WTC11 (cell line): ENCODE measurements around the gene PLCB3. TPM values are rescaled to one million over a fixed set of nuclear protein-coding genes. Genes with fewer than 3 reads are reported as not detected.
"Not testable (repeated sequence)": the region's sequence is repeated elsewhere in the genome, so short reads cannot be mapped to it uniquely, and the experiment has no call there.

ENCODE experiments used
- ATAC-seq: fragments of 200-7000 bp; cut with Tn5 transposase; 2 replicates; pipeline ENCODE4 v1.10.0; 2021; ENCODE audit warnings: mild to moderate bottlenecking, moderate library complexity
- CTCF ChIA-PET: fragments of 300-600 bp; sonication (Branson Sonifier 250); formaldehyde crosslinking; loops from one replicate; lab custom pipeline; 2021; ENCODE audit warnings: antibody characterized with exemption; lab: Charles Lee
- POLR2A ChIA-PET: fragments of 350-600 bp; sonication (Branson Sonifier 250); formaldehyde crosslinking; loops from one replicate; lab custom pipeline; 2021; ENCODE audit warnings: antibody characterized with exemption; lab: Charles Lee
- DNase-seq: peaks from one replicate; pipeline ENCODE4 v3.0.0; 2021; ENCODE audit warnings: low spot score
- H3K27ac Mint-ChIP-seq: 2 replicates; pipeline ENCODE4 v1.8.0; 2021; ENCODE audit warnings: mixed read lengths
- H3K27me3 Mint-ChIP-seq: 2 replicates; pipeline ENCODE4 v1.8.0; 2021; ENCODE audit warnings: low read depth, mild to moderate bottlenecking, moderate library complexity, mixed read lengths
- H3K36me3 Mint-ChIP-seq: 2 replicates; pipeline ENCODE4 v1.8.0; 2021; ENCODE audit warnings: mixed read lengths
- H3K4me1 Mint-ChIP-seq: 2 replicates; pipeline ENCODE4 v1.8.0; 2022; ENCODE audit warnings: mixed read lengths
- H3K4me3 Mint-ChIP-seq: 2 replicates; pipeline ENCODE4 v1.8.0; 2021; ENCODE audit warnings: mild to moderate bottlenecking, moderate library complexity, mixed read lengths
- H3K9me3 Mint-ChIP-seq: 2 replicates; pipeline ENCODE4 v1.8.0; 2021; ENCODE audit warnings: mixed read lengths
- ATF1 ChIP-seq: sonication (generic); formaldehyde crosslinking; IDR thresholded peaks from 2 replicates; pipeline ENCODE4 v1.8.1; 2023; ENCODE audit warnings: mild to moderate bottlenecking, moderate library complexity, missing genetic modification reagents
- FOXP1 ChIP-seq: sonication (generic); formaldehyde crosslinking; IDR thresholded peaks from 2 replicates; pipeline ENCODE4 v1.8.0; 2022; ENCODE audit warnings: missing genetic modification reagents, mild to moderate bottlenecking, moderate library complexity, borderline replicate concordance
- GRHL2 ChIP-seq: fragments of 250-450 bp; sonication (Bioruptor Pico); IDR thresholded peaks from 2 replicates; pipeline ENCODE4 v1.8.0; 2022; ENCODE audit warnings: mild to moderate bottlenecking, moderate library complexity; ENCODE audit not compliant: insufficient replicate concordance, severe bottlenecking
- IRF2 ChIP-seq: sonication (generic); formaldehyde crosslinking; IDR thresholded peaks from 2 replicates; pipeline ENCODE4 v1.8.0; 2022; ENCODE audit warnings: low read depth, missing genetic modification reagents, borderline replicate concordance
- JAZF1 ChIP-seq: fragments of 250-450 bp; sonication (Bioruptor Pico); IDR thresholded peaks from 2 replicates; pipeline ENCODE4 v1.9.0; 2021; ENCODE audit warnings: moderate library complexity, mild to moderate bottlenecking, inconsistent platforms
- NFYB ChIP-seq: sonication (generic); formaldehyde crosslinking; conservative IDR thresholded peaks from 2 replicates; pipeline ENCODE4 v1.8.0; 2022; ENCODE audit warnings: low read depth, missing genetic modification reagents
- NR1H2 ChIP-seq: sonication (generic); formaldehyde crosslinking; IDR thresholded peaks from 2 replicates; pipeline ENCODE4 v1.9.0; 2021; ENCODE audit warnings: mild to moderate bottlenecking, moderate library complexity, missing genetic modification reagents
- NR3C1 ChIP-seq: sonication (generic); formaldehyde crosslinking; conservative IDR thresholded peaks from 2 replicates; pipeline ENCODE4 v1.8.1; 2023; ENCODE audit warnings: low read depth, mild to moderate bottlenecking, missing genetic modification reagents
- PRRX2 ChIP-seq: fragments of 250-450 bp; sonication (Bioruptor Pico); IDR thresholded peaks from 2 replicates; pipeline ENCODE4 v1.8.0; 2021; ENCODE audit warnings: mild to moderate bottlenecking
- SMAD3 ChIP-seq: sonication (generic); formaldehyde crosslinking; IDR thresholded peaks from 2 replicates; pipeline ENCODE4 v1.8.0; 2022; ENCODE audit warnings: missing genetic modification reagents, mild to moderate bottlenecking, borderline replicate concordance
- SOX15 ChIP-seq: fragments of 250-450 bp; sonication (Bioruptor Pico); IDR thresholded peaks from 2 replicates; pipeline ENCODE4 v1.9.0; 2021; ENCODE audit warnings: mild to moderate bottlenecking
- ZNF138 ChIP-seq: sonication (generic); formaldehyde crosslinking; conservative IDR thresholded peaks from 2 replicates; pipeline ENCODE4 v1.8.1; 2022; ENCODE audit warnings: mild to moderate bottlenecking, moderate library complexity, missing genetic modification reagents
- ZNF232 ChIP-seq: sonication (generic); formaldehyde crosslinking; IDR thresholded peaks from 2 replicates; pipeline ENCODE4 v1.8.0; 2022; ENCODE audit warnings: mild to moderate bottlenecking, missing genetic modification reagents
- ZNF416 ChIP-seq: fragments of 250-450 bp; sonication (Bioruptor Pico); IDR thresholded peaks from 2 replicates; pipeline ENCODE4 v1.9.0; 2021; ENCODE audit warnings: mild to moderate bottlenecking, inconsistent platforms
- ZNF423 ChIP-seq: fragments of 250-450 bp; sonication (Bioruptor Pico); IDR thresholded peaks from 2 replicates; pipeline ENCODE4 v2.1.2; 2022; ENCODE audit warnings: mild to moderate bottlenecking, moderate library complexity
- total RNA-seq: library from RNA; stranded (reverse); gene quantifications from 3 replicates; pipeline ENCODE4 v1.2.3, GENCODE V29; 2021
- TF ChIP-seq, protein P1 (sequence below): sonication (generic); formaldehyde crosslinking; IDR thresholded peaks from 2 replicates; pipeline ENCODE4 v1.8.1; 2023; ENCODE audit warnings: mild to moderate bottlenecking, missing genetic modification reagents
- TF ChIP-seq, protein P2 (sequence below): sonication (generic); formaldehyde crosslinking; conservative IDR thresholded peaks from 2 replicates; pipeline ENCODE4 v1.8.1; 2022; ENCODE audit warnings: mild to moderate bottlenecking, missing genetic modification reagents
- TF ChIP-seq, protein P3 (sequence below): sonication (generic); formaldehyde crosslinking; IDR thresholded peaks from 2 replicates; pipeline ENCODE4 v1.8.0; 2022; ENCODE audit warnings: mild to moderate bottlenecking, missing genetic modification reagents
- TF ChIP-seq, protein P4 (sequence below): fragments of 250-450 bp; sonication (Bioruptor Pico); IDR thresholded peaks from 2 replicates; pipeline ENCODE4 v1.9.0; 2021; ENCODE audit warnings: mild to moderate bottlenecking, borderline replicate concordance

PLCB3 gene
- total RNA-seq, 1 experiment from 2014 or later = 97.4 TPM

DNA sequence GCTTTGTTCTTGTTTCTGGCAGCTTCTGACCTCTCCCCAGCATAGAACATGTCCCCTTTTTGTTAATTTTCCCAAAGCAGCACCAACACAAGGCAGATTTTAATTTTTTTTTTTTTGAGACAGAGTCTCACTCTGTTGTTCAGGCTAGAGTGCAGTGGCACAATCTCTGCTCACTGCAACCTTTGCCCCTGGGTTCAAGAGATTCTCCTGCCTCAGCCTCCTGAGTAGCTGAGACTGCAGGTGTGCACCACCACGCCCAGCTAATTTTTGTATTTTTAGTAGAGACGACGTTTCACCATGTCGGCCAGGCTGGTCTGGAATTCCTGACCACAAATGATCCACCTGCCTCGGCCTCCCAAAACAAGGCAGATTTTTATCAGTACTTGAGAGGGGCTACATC, 56.5 kb downstream of the PLCB3 start:
- H3K9me3 Mint-ChIP-seq, DNase-seq, ATAC-seq, POLR2A ChIA-PET, H3K36me3 Mint-ChIP-seq, H3K27me3 Mint-ChIP-seq: not testable (repeated sequence)
- H3K27ac Mint-ChIP-seq = peak overlapping the region; percentile 19
- CTCF ChIA-PET = interaction anchor here (1.4 to 1.9 kb wide), 2 partner anchors 35 to 47 kb away, joined by 4 to 5 read pairs; no protein-coding TSS in a partner anchor
- H3K4me1 Mint-ChIP-seq = peaks cover 14% of the 10 kb centered on the region
- H3K4me3 Mint-ChIP-seq = peak overlapping the region; percentile 20; the same call in 1 of the 2 replicates

DNA sequence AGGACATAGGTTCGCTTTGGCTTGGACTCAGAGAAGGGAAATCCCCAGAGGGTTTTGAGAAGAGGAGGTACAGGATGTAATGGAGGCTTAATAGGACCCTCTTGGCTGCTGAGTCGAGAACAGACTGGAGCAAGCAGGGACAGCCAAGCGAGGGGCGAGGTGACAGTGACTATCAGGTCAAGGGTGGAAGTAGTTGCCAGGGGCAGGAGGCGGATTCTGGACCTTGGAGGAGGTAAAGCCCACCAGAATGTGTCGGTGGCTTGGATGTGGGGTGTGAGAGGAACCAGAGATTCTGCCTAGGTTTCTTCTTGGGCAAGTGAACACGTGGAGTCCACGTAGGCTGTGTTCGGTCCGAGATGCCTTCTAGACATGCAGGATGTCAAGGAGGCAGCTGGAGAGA, 61.6 kb downstream of the PLCB3 start:
- no peaks in the 10 kb centered on the region for H3K27me3 Mint-ChIP-seq
- peak overlapping the region; percentile 91 for H3K27ac Mint-ChIP-seq
- H3K4me3 Mint-ChIP-seq = no peak overlapping the region
- DNase-seq (no peak), ATAC-seq (no peak)
- peaks cover 10% of the 10 kb centered on the region for H3K4me1 Mint-ChIP-seq
- TF ChIP-seq NR1H2 (CRISPR knock-in tag) (no peak), ZNF232 (CRISPR knock-in tag) (no peak), NFYB (CRISPR knock-in tag) (no peak), JAZF1 (CRISPR knock-in tag) (no peak), ATF1 (CRISPR knock-in tag) (no peak), ZNF416 (no peak), PRRX2 (no peak), ZNF138 (no peak), IRF2 (CRISPR knock-in tag) (no peak), NR3C1 (CRISPR knock-in tag) (no peak), ZNF423 (CRISPR knock-in tag) (no peak), FOXP1 (CRISPR knock-in tag) (no peak)
- TF ChIP-seq, protein P1, sequence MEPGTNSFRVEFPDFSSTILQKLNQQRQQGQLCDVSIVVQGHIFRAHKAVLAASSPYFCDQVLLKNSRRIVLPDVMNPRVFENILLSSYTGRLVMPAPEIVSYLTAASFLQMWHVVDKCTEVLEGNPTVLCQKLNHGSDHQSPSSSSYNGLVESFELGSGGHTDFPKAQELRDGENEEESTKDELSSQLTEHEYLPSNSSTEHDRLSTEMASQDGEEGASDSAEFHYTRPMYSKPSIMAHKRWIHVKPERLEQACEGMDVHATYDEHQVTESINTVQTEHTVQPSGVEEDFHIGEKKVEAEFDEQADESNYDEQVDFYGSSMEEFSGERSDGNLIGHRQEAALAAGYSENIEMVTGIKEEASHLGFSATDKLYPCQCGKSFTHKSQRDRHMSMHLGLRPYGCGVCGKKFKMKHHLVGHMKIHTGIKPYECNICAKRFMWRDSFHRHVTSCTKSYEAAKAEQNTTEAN (CRISPR knock-in tag) = no peak
- TF ChIP-seq, protein P2, sequence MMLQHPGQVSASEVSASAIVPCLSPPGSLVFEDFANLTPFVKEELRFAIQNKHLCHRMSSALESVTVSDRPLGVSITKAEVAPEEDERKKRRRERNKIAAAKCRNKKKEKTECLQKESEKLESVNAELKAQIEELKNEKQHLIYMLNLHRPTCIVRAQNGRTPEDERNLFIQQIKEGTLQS (CRISPR knock-in tag) = no peak
- H3K9me3 Mint-ChIP-seq = no peaks in the 10 kb centered on the region
- ChIA-PET POLR2A (no interaction called here), CTCF (interaction anchor here (1.0 to 4.9 kb wide), 2 partner anchors 11 to 43 kb away, joined by 4 to 37 read pairs; no protein-coding TSS in a partner anchor)
- H3K36me3 Mint-ChIP-seq = peaks cover 15% of the 10 kb centered on the region

DNA sequence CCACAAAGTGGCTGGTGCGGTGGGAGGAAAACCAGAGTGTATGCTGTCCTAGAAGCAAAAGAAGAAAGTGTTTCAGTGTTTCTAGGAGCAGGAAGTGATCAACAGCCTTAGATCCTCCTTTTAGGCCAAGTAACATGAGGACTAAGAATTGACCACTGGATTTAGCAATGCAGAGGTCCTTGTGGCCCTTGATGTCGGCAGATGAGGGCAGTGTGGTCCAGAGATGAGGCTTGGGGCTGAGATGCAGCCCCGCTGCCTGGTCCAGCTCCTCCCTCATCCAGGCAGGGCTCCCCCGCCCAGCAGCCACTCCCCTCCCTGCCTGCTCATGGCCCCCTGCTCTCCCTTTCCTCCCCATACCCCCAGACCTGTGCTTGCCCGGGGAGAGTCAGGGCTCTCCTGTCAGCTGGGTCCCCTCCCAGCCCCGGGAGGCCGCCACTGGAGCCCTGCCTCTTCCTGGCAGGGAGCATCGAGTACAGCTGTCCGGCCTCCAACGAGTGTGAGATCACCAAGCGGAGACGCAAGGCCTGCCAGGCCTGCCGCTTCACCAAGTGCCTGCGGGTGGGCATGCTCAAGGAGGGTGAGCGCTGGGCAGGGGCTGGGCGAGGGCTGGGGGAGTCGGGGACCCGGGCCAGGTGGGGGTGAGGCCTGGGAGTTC, 62.3 kb downstream of the PLCB3 start:
- no peaks in the 10 kb centered on the region for H3K27me3 Mint-ChIP-seq
- ChIA-PET POLR2A (interaction anchor here (0.5 kb wide), 1 partner anchor 630 kb away, joined by 3 read pairs; no protein-coding TSS in a partner anchor), CTCF (interaction anchor here (0.9 to 4.9 kb wide), 4 partner anchors 18 to 42 kb away, joined by 4 to 37 read pairs (median 4); no protein-coding TSS in a partner anchor)
- no peak for DNase-seq
- ATAC-seq = no peak
- H3K4me1 Mint-ChIP-seq = peaks cover 10% of the 10 kb centered on the region
- H3K36me3 Mint-ChIP-seq = peaks cover 15% of the 10 kb centered on the region
- no peak overlapping the region for H3K4me3 Mint-ChIP-seq
- peak overlapping the region; percentile 91 for H3K27ac Mint-ChIP-seq
- H3K9me3 Mint-ChIP-seq = no peaks in the 10 kb centered on the region
- TF ChIP-seq ZNF232 (CRISPR knock-in tag) = no peak
- no peak for TF ChIP-seq ZNF138
- no peak for TF ChIP-seq ATF1 (CRISPR knock-in tag)
- TF ChIP-seq PRRX2 = no peak
- no peak for TF ChIP-seq GRHL2 (CRISPR knock-in tag)
- no peak for TF ChIP-seq SOX15
- no peak for TF ChIP-seq SMAD3 (CRISPR knock-in tag)
- TF ChIP-seq, protein P3, sequence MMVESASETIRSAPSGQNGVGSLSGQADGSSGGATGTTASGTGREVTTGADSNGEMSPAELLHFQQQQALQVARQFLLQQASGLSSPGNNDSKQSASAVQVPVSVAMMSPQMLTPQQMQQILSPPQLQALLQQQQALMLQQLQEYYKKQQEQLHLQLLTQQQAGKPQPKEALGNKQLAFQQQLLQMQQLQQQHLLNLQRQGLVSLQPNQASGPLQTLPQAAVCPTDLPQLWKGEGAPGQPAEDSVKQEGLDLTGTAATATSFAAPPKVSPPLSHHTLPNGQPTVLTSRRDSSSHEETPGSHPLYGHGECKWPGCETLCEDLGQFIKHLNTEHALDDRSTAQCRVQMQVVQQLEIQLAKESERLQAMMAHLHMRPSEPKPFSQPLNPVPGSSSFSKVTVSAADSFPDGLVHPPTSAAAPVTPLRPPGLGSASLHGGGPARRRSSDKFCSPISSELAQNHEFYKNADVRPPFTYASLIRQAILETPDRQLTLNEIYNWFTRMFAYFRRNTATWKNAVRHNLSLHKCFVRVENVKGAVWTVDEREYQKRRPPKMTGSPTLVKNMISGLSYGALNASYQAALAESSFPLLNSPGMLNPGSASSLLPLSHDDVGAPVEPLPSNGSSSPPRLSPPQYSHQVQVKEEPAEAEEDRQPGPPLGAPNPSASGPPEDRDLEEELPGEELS (CRISPR knock-in tag) = no peak
- TF ChIP-seq, protein P4, sequence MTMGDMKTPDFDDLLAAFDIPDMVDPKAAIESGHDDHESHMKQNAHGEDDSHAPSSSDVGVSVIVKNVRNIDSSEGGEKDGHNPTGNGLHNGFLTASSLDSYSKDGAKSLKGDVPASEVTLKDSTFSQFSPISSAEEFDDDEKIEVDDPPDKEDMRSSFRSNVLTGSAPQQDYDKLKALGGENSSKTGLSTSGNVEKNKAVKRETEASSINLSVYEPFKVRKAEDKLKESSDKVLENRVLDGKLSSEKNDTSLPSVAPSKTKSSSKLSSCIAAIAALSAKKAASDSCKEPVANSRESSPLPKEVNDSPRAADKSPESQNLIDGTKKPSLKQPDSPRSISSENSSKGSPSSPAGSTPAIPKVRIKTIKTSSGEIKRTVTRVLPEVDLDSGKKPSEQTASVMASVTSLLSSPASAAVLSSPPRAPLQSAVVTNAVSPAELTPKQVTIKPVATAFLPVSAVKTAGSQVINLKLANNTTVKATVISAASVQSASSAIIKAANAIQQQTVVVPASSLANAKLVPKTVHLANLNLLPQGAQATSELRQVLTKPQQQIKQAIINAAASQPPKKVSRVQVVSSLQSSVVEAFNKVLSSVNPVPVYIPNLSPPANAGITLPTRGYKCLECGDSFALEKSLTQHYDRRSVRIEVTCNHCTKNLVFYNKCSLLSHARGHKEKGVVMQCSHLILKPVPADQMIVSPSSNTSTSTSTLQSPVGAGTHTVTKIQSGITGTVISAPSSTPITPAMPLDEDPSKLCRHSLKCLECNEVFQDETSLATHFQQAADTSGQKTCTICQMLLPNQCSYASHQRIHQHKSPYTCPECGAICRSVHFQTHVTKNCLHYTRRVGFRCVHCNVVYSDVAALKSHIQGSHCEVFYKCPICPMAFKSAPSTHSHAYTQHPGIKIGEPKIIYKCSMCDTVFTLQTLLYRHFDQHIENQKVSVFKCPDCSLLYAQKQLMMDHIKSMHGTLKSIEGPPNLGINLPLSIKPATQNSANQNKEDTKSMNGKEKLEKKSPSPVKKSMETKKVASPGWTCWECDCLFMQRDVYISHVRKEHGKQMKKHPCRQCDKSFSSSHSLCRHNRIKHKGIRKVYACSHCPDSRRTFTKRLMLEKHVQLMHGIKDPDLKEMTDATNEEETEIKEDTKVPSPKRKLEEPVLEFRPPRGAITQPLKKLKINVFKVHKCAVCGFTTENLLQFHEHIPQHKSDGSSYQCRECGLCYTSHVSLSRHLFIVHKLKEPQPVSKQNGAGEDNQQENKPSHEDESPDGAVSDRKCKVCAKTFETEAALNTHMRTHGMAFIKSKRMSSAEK (CRISPR knock-in tag) = no peak
